Esophagus squamous epithelium (tissue), 4 donors: ENCODE results near the gene SLC3A2.

Experiments used
- CTCF ChIP-seq, 6 experiments: fragments of 450-650 bp in 4 of 6; fragments of 200-600 bp in 2 of 6; sonication (generic) in 2 of 6; IDR thresholded peaks; one replicate each; pipeline ENCODE4 v1.5.1; 2016 to 2019; ENCODE audit warnings: antibody characterized with exemption in 6 of 6, mild to moderate bottlenecking in 4 of 6, moderate library complexity in 4 of 6
- POLR2A ChIP-seq, 4 donors: fragments of 450-650 bp; IDR thresholded peaks; one replicate each; pipeline ENCODE4 v1.6.1; 2017; ENCODE audit warnings: antibody characterized with exemption in 4 of 4, mild to moderate bottlenecking in 4 of 4, moderate library complexity in 3 of 4

GRCh38 chr11:62832336-62833234 is 48.1 kb upstream of the SLC3A2 start, which contains the start of gene TEX54:
- no peak for TF ChIP-seq CTCF (IDR thresholded peaks at IDR 0.05)
- TF ChIP-seq POLR2A (IDR thresholded peaks at IDR 0.05) = no peak
